ENCODE measurements around the gene TADA2B. TPM values are rescaled to one million over a fixed set of nuclear protein-coding genes. Genes with fewer than 3 reads are reported as not detected.

The TADA2B gene
- total and polyA plus RNA-seq, 9 of the 15 experiments (the other 6 are each of a cell fraction or from before 2014, with no cell fraction given): 0.55 to 12.2 (median 7.5) TPM

DNA sequence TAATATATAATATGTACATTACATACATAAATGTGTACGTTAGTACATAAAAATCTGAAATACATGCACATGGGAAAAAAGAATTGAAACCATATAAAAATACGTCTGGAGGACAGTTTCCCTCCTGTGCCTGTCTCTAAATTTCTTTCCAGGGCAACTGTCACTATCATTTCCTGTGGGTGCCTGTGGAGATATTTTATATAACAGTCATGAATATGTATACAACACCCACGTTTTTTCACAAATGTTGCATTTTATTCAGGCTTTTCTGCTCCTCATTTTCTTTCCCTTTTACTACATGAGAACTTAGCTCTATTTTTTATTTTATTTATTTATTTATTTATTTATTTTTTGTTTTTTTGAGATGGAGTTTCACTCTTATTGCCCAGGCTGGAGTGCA, 48.9 kb downstream of the TADA2B start:
- H3K4me2 ChIP-seq (ENCODE audit: insufficient read depth, low read length): no peak overlapping the region
- H3K4me1 ChIP-seq (replicated peaks in 1 of 2; ENCODE audit: control insufficient read depth in 2 of 2, insufficient read depth in 2 of 2, low read length in 2 of 2): peaks cover 0 to 6% of the 10 kb centered on the region in 2 experiments; a peak in 1 of 5 replicates
- intact Hi-C loops (cut with micrococcal nuclease): no loop called here
- H3K9ac ChIP-seq (ENCODE audit: insufficient read depth in 1 of 2, low read depth in 2 of 2, low read length in 2 of 2): no peak overlapping the region
- in situ Hi-C loops (cut with MboI): no loop called here
- DNase-seq (ENCODE audit: extremely low read depth in 1 of 4, low spot score in 3 of 4) (no peak), FAIRE-seq (no peak), ATAC-seq (no peak)
- peaks cover 1% of the 10 kb centered on the region; the same call in 1 of the 2 replicates for H3K9me3 ChIP-seq (replicated peaks; ENCODE audit: control insufficient read depth, insufficient read depth, low read depth, low read length)
- H3K36me3 ChIP-seq (ENCODE audit: control insufficient read depth, insufficient read depth, low read length): no peaks in the 10 kb centered on the region
- H3K79me2 ChIP-seq (ENCODE audit: control insufficient read depth, insufficient read depth, low read length): no peaks in the 10 kb centered on the region
- WGBS (ENCODE audit: insufficient coverage, low coverage, missing lambda C conversion rate): 9% methylated on average over 3 of the region's 3 CpGs
- CTCF ChIA-PET (ENCODE audit: low intra/inter-chr PET ratio): no interaction called here
- BruUV-seq (replicated peaks): no TSS peak
- POLR2A ChIA-PET: interaction anchor here (2.8 kb wide), 1 partner anchor 8 kb away, joined by 8 read pairs; no protein-coding TSS in a partner anchor
- peaks cover 32 to 42% of the 10 kb centered on the region in 2 experiments for H3K27me3 ChIP-seq (ENCODE audit: control insufficient read depth in 2 of 2, insufficient read depth in 2 of 2, low read length in 2 of 2)
- no peak overlapping the region for H2AFZ ChIP-seq (ENCODE audit: low read depth, low read length)
- no peaks in the 10 kb centered on the region for H3K9me1 ChIP-seq (ENCODE audit: control insufficient read depth, insufficient read depth, low read length)
- no peak overlapping the region for H3K27ac ChIP-seq (ENCODE audit: extremely low read depth, low read depth, low read length)
- H3K4me3 ChIP-seq: no peak overlapping the region
- H4K20me1 ChIP-seq (replicated peaks; ENCODE audit: control insufficient read depth, insufficient read depth, low read length): no peaks in the 10 kb centered on the region
- TF ChIP-seq, protein P1, sequence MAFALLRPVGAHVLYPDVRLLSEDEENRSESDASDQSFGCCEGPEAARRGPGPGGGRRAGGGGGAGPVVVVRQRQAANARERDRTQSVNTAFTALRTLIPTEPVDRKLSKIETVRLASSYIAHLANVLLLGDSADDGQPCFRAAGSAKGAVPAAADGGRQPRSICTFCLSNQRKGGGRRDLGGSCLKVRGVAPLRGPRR (CRISPR knock-in tag; IDR thresholded peaks at IDR 0.05): no peak
- TF ChIP-seq, protein P2, sequence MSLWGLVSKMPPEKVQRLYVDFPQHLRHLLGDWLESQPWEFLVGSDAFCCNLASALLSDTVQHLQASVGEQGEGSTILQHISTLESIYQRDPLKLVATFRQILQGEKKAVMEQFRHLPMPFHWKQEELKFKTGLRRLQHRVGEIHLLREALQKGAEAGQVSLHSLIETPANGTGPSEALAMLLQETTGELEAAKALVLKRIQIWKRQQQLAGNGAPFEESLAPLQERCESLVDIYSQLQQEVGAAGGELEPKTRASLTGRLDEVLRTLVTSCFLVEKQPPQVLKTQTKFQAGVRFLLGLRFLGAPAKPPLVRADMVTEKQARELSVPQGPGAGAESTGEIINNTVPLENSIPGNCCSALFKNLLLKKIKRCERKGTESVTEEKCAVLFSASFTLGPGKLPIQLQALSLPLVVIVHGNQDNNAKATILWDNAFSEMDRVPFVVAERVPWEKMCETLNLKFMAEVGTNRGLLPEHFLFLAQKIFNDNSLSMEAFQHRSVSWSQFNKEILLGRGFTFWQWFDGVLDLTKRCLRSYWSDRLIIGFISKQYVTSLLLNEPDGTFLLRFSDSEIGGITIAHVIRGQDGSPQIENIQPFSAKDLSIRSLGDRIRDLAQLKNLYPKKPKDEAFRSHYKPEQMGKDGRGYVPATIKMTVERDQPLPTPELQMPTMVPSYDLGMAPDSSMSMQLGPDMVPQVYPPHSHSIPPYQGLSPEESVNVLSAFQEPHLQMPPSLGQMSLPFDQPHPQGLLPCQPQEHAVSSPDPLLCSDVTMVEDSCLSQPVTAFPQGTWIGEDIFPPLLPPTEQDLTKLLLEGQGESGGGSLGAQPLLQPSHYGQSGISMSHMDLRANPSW (CRISPR knock-in tag; IDR thresholded peaks at IDR 0.05): no peak
- TF ChIP-seq JUN (IDR thresholded peaks at IDR 0.05; ENCODE audit: borderline replicate concordance, low read depth, low read length): no peak
- TF ChIP-seq JUN (CRISPR knock-in tag; IDR thresholded peaks at IDR 0.05; ENCODE audit: borderline replicate concordance): no peak
- no peak for TF ChIP-seq U2AF1 (optimal IDR thresholded peaks at IDR 0.05; ENCODE audit: low read depth, low read length)
- TF ChIP-seq RUNX1 (IDR thresholded peaks at IDR 0.05; ENCODE audit: low read depth): no peak
- TF ChIP-seq, protein P3, sequence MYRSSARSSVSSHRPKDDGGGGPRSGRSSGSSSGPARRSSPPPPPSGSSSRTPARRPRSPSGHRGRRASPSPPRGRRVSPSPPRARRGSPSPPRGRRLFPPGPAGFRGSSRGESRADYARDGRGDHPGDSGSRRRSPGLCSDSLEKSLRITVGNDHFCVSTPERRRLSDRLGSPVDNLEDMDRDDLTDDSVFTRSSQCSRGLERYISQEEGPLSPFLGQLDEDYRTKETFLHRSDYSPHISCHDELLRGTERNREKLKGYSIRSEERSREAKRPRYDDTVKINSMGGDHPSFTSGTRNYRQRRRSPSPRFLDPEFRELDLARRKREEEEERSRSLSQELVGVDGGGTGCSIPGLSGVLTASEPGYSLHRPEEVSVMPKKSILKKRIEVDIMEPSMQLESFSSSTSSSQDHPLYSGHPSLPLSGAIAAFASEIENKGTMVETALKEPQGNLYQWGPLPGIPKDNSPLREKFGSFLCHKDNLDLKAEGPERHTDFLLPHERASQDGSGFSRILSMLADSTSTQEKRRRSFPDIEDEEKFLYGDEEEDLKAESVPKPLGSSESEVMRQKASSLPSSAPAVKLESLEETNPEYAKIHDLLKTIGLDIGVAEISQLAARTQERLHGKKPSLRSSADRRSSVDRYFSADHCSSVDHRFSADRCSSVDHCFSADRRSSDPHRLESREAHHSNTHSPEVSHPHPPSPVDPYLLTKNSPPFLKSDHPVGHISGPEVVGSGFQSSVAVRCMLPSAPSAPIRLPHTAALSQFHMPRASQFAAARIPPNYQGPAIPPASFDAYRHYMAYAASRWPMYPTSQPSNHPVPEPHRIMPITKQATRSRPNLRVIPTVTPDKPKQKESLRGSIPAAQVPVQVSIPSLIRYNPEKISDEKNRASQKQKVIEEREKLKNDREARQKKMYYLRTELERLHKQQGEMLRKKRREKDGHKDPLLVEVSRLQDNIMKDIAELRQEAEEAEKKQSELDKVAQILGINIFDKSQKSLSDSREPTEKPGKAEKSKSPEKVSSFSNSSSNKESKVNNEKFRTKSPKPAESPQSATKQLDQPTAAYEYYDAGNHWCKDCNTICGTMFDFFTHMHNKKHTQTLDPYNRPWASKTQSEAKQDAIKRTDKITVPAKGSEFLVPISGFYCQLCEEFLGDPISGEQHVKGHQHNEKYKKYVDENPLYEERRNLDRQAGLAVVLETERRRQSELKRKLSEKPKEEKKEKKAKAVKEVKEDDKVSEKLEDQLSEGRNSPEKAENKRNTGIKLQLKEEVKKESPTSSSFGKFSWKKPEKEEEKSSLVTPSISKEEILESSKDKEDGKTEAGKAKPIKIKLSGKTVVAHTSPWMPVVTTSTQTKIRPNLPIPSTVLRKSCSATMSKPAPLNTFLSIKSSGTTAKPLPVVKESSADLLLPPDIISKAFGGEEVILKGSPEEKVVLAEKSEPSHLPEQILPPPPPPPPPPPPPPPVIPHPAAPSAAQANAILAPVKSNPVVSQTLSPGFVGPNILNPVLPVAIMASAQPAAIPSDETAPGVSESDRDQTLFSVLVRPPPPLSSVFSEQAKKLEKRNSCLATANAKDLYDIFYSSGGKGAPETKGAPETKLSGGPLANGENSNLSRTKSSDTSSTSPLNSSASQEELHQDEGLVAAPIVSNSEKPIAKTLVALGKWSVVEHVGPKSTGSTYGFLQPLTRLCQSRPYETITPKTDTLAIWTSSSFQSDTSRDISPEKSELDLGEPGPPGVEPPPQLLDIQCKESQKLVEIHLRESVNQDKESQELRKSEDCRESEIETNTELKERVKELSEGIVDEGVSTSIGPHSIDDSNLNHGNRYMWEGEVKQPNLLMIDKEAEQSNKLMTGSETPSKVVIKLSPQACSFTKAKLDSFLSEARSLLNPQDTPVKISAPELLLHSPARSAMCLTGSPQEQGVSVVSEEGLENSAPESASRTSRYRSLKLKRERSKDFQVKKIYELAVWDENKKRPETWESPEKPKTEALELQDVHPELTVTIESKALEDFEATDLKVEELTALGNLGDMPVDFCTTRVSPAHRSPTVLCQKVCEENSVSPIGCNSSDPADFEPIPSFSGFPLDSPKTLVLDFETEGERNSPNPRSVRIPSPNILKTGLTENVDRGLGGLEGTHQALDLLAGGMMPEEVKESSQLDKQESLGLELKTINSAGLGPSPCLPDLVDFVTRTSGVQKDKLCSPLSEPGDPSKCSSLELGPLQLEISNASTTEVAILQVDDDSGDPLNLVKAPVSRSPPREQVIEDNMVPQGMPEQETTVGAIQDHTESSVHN (IDR thresholded peaks at IDR 0.05; ENCODE audit: borderline replicate concordance in 1 of 2, low read depth in 1 of 2): no peak
- no peak for TF ChIP-seq MYNN (IDR thresholded peaks at IDR 0.05)
- no peak for TF ChIP-seq MYNN (CRISPR knock-in tag; IDR thresholded peaks at IDR 0.05)
- no peak for TF ChIP-seq KDM1A (IDR thresholded peaks at IDR 0.05)
- no peak for TF ChIP-seq EWSR1 (IDR thresholded peaks at IDR 0.05; ENCODE audit: borderline replicate concordance, low read depth, partially characterized antibody)

Data from K562 (cell line).